Measurements from ENCODE around the gene ENSA.
"Not testable (repeated sequence)": the region's sequence is repeated elsewhere in the genome, so short reads cannot be mapped to it uniquely, and the experiment has no call there.

ENSA gene

DNA sequence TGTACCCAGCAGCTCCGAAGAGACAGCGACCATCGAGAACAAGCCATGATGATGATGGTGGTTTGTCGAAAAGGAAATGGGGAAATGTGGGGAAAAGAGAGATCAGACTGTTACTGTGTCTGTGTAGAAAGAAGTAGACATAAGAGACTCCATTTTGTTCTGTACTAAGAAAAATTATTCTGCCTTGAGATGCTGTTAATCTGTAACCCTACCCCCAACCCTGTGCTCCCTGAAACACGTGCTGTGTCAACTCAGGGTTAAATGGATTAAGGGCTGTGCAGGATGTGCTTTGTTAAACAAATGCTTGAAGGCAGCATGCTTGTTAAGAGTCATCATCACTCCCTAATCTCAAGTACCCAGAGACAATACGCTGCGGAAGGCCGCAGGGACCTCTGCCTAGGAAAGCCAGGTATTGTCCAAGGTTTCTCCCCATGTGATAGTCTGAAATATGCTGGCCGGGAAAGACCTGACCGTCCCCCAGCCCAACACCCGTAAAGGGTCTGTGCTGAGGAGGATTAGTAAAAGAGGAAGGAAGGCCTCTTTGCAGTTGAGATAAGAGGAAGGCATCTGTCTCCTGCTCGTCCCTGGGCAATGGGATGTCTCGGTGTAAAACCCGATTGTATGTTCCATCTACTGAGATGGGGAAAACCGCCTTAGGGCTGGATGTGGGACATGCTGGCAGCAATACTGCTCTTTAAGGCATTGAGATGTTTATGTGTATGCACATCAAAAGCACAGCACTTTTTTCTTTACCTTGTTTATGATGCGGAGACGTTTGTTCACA is 5.6 kb upstream of the ENSA start:
- DNase-seq, H3K36me3 Mint-ChIP-seq, H3K4me1 Mint-ChIP-seq, CTCF ChIA-PET, H3K27me3 Mint-ChIP-seq, H3K4me3 Mint-ChIP-seq, H3K27ac Mint-ChIP-seq, H3K9me3 Mint-ChIP-seq: not testable (repeated sequence)

- H3K4me1 Mint-ChIP-seq, result peaks cover 26% of the 10 kb centered on the region
- CTCF ChIA-PET, result interaction anchor here (0.9 to 3.6 kb wide), 6 partner anchors 8 to 345 kb away, joined by 3 to 58 read pairs (median 4); partner anchors contain the start of gene MCL1
- H3K27ac Mint-ChIP-seq, result no peak overlapping the region
Measured at GRCh38 chr1:150628766-150629114, 672 bp downstream of the ENSA start.

GRCh38 chr1:150627826-150628410 is 1.5 kb downstream of the ENSA start:
- no peak for DNase-seq
- H3K36me3 Mint-ChIP-seq, result peaks cover 43% of the 10 kb centered on the region
- CTCF ChIA-PET, result interaction anchor here (1.2 to 3.6 kb wide), 6 partner anchors 8 to 295 kb away, joined by 3 to 58 read pairs (median 4); no protein-coding TSS in a partner anchor
- no peak overlapping the region for H3K4me3 Mint-ChIP-seq
- H3K27me3 Mint-ChIP-seq, result no peaks in the 10 kb centered on the region
- H3K4me1 Mint-ChIP-seq, result peaks cover 34% of the 10 kb centered on the region
- H3K27ac Mint-ChIP-seq, result no peak overlapping the region
- H3K9me3 Mint-ChIP-seq, result no peaks in the 10 kb centered on the region

More at GRCh38 chr1:150628766-150629114, 672 bp downstream of the ENSA start:
- Mint-ChIP-seq H3K4me3 (no peak overlapping the region), H3K36me3 (peaks cover 39% of the 10 kb centered on the region), H3K27me3 (no peaks in the 10 kb centered on the region), H3K9me3 (no peaks in the 10 kb centered on the region)
- DNase-seq, result no peak

GRCh38 chr1:150626150-150626549 is 3.3 kb downstream of the ENSA start:
- Mint-ChIP-seq H3K4me1 (peaks cover 51% of the 10 kb centered on the region), H3K27me3 (no peaks in the 10 kb centered on the region), H3K9me3 (no peaks in the 10 kb centered on the region), H3K4me3 (no peak overlapping the region), H3K36me3 (peaks cover 54% of the 10 kb centered on the region), H3K27ac (peak overlapping the region; percentile 33)
- CTCF ChIA-PET, result interaction anchor here (1.5 to 1.6 kb wide), 2 partner anchors 54 to 65 kb away, joined by 5 to 13 read pairs; no protein-coding TSS in a partner anchor
- DNase-seq, result no peak

DNA sequence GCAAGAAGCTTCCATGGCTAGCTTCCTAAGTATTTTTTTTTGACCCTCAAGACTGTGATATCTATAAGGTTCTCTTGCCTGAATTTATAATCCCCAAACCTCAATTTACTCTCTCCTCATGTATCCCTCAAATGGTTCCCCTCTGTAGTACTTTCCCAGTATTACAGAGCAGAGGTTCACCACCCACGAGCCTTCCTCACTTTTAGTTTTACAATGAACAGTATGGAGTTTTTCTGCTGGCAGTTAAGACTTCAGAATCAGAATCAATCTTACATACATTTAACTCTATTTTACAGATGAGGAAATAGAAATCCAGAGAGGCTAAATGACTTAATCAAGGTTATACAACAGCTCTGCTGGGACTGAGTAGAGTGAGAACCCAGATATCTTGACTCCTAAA is 4.9 kb downstream of the ENSA start:
- CTCF ChIA-PET, result interaction anchor here (0.8 to 6.3 kb wide), 3 partner anchors 45 to 298 kb away, joined by 3 to 164 read pairs (median 4); partner anchors contain the start of gene MCL1
- DNase-seq, H3K4me3 Mint-ChIP-seq, H3K27ac Mint-ChIP-seq, H3K27me3 Mint-ChIP-seq, H3K9me3 Mint-ChIP-seq: not testable (repeated sequence)
- Mint-ChIP-seq H3K36me3 (peaks cover 58% of the 10 kb centered on the region), H3K4me1 (peaks cover 62% of the 10 kb centered on the region)

DNA sequence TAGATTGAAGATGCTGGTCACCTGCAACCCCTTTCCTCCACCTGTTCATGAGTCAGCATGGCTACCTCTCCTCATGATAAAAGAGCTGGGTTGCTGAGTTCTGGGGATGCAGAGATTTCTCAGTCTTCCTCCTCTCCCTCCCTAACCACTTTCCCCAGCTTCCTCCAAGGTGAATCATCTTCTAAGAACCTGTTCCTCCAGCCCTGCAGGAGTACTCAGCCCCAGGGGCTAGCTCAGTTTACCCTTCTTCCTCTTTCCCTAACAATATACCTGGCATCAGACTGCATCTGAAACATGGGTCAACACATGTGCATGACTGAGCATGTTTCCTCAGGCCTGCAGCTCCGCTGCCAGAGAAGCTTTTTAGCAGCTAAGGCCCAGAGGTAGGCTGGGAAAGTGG is 5.3 kb downstream of the ENSA start:
- peaks cover 62% of the 10 kb centered on the region for H3K4me1 Mint-ChIP-seq
- peaks cover 63% of the 10 kb centered on the region for H3K36me3 Mint-ChIP-seq
- CTCF ChIA-PET, result interaction anchor here (0.8 to 6.3 kb wide), 3 partner anchors 44 to 298 kb away, joined by 3 to 164 read pairs (median 4); partner anchors contain the start of gene MCL1
- H3K27me3 Mint-ChIP-seq, H3K27ac Mint-ChIP-seq, H3K4me3 Mint-ChIP-seq, H3K9me3 Mint-ChIP-seq, DNase-seq: not testable (repeated sequence)

- Mint-ChIP-seq H3K27ac (peak overlapping the region; percentile 78), H3K4me1 (peaks cover 58% of the 10 kb centered on the region), H3K27me3 (no peaks in the 10 kb centered on the region), H3K4me3 (no peak overlapping the region), H3K36me3 (peaks cover 57% of the 10 kb centered on the region), H3K9me3 (no peaks in the 10 kb centered on the region)
- CTCF ChIA-PET, result interaction anchor here (0.7 to 6.3 kb wide), 6 partner anchors 37 to 373 kb away, joined by 3 to 164 read pairs (median 3); partner anchors contain the start of gene MCL1
- DNase-seq, result no peak
Measured at GRCh38 chr1:150622303-150622975, 7.0 kb downstream of the ENSA start.

DNA sequence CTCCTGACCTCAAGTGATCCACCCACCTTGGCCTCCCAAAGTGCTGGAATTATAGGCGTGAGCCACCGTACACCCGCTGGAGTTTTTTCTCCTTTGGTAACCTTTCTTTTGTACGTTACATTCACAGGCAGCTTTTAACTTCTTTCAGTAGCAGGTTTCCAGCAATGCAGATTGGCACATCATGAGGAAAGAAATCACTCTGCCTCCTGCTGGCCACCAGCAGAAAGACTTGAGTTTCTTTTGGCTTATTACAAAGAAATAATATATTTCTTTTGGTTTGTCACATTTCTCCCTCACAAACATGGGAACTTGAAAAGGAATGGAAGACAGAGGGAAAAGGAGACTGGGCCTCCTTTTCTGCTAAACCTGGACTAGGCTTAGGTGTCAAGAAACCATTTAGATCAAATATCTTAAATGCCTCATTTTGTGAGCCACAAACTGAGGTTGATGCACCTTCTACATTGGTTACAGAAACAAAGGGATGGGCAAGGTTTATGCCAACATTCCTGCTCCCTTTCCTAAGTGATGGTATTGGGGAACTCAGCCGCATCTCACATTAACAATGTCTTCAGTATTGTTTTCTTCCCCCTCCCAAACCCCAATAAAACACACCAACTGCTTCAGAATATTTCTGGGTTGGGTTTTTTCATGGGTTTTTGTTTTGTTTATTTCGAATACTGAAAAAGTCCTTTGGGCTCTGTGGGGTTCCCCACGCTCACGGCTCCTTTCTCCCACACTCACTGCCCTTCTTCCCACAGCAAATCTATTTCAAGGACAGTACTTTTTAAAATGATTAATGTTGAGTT is 7.7 kb downstream of the ENSA start:
- Mint-ChIP-seq H3K4me3 (no peak overlapping the region), H3K27me3 (no peaks in the 10 kb centered on the region), H3K4me1 (peaks cover 60% of the 10 kb centered on the region), H3K36me3 (peaks cover 55% of the 10 kb centered on the region), H3K27ac (peak overlapping the region; percentile 78), H3K9me3 (no peaks in the 10 kb centered on the region)
- DNase-seq, result peak; percentile 77
- CTCF ChIA-PET, result interaction anchor here (0.7 to 6.3 kb wide), 9 partner anchors 8 to 374 kb away, joined by 3 to 164 read pairs (median 3); partner anchors contain the start of genes ENSA, MCL1 and SETDB1

DNA sequence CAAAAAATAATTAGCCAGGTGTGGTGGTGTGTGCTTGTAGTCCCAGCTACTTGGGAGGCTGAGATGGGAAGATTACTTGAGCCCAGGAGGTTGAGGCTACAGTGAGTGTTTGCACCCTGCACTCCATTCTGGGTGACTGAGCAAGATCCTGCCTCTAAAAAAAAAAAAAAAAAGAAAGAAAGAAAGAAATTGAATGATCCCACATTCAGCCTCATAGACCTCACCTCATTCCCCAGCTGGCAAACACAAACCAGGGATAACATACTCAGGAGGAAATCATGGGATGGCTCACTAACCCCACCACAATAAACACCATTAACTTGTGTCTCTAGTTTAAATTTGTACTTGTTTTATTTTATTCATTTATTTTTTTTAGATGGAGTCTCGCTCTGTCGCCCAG is 8.5 kb downstream of the ENSA start:
- H3K9me3 Mint-ChIP-seq, result no peaks in the 10 kb centered on the region
- CTCF ChIA-PET, result interaction anchor here (0.9 to 6.3 kb wide), 10 partner anchors 9 to 305 kb away, joined by 3 to 164 read pairs (median 7); partner anchors contain the start of genes ENSA, GOLPH3L, MCL1 and SETDB1
- peak overlapping the region; percentile 50 for H3K27ac Mint-ChIP-seq
- peaks cover 64% of the 10 kb centered on the region for H3K4me1 Mint-ChIP-seq
- H3K4me3 Mint-ChIP-seq, result no peak overlapping the region
- peaks cover 57% of the 10 kb centered on the region for H3K36me3 Mint-ChIP-seq
- no peak for DNase-seq
- H3K27me3 Mint-ChIP-seq, result no peaks in the 10 kb centered on the region

DNA sequence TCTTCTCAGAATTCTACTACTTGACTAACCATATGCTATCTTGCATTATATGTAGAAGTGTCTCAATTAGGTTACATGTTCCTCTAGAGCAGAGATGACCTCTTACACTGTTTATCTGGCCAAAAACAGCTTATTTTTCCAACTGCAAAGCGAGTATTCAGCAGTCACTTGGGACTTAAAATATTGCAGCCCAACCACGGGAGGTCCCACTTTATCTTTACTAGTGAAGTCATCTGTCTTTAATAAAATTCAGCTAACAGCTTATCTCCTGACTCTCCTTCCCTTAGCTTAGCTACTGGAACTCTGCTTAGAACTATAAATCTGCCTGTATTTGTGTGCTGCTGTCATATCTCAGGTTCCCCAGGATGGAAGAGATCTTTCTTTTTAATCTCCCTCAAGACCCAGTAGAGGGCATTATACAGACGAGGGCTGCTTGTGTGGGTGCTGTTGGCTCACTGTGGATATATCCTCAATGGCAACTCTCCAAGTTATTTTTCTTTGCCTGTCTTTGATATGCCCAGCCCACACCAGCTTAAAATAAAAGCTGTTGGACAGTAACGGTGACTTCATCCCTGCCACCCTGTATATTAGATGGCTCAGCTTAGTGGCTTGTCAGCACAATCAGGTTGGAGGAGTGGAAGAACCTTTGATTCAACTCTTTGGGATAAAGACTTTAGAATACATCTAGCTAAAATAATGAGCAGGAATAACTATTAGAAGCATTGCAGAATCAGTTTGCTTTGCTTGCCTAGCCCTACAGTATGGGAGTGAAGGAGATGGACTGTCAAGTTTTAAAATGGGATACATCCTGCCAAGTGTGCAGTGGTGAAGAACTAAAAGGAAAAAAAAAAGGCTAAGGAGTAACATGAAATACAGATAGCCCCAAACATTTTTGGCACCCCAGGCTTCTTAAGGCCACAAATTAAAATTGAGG is 9.6 kb downstream of the ENSA start:
- peaks cover 56% of the 10 kb centered on the region for H3K36me3 Mint-ChIP-seq
- DNase-seq, result no peak
- no peaks in the 10 kb centered on the region for H3K9me3 Mint-ChIP-seq
- H3K27me3 Mint-ChIP-seq, result no peaks in the 10 kb centered on the region
- H3K27ac Mint-ChIP-seq, result peak overlapping the region; percentile 63
- no peak overlapping the region for H3K4me3 Mint-ChIP-seq
- peaks cover 70% of the 10 kb centered on the region for H3K4me1 Mint-ChIP-seq
- CTCF ChIA-PET, result interaction anchor here (1.1 to 6.3 kb wide), 9 partner anchors 10 to 362 kb away, joined by 3 to 164 read pairs (median 7); partner anchors contain the start of genes ANXA9, ENSA, GOLPH3L and MCL1

DNA sequence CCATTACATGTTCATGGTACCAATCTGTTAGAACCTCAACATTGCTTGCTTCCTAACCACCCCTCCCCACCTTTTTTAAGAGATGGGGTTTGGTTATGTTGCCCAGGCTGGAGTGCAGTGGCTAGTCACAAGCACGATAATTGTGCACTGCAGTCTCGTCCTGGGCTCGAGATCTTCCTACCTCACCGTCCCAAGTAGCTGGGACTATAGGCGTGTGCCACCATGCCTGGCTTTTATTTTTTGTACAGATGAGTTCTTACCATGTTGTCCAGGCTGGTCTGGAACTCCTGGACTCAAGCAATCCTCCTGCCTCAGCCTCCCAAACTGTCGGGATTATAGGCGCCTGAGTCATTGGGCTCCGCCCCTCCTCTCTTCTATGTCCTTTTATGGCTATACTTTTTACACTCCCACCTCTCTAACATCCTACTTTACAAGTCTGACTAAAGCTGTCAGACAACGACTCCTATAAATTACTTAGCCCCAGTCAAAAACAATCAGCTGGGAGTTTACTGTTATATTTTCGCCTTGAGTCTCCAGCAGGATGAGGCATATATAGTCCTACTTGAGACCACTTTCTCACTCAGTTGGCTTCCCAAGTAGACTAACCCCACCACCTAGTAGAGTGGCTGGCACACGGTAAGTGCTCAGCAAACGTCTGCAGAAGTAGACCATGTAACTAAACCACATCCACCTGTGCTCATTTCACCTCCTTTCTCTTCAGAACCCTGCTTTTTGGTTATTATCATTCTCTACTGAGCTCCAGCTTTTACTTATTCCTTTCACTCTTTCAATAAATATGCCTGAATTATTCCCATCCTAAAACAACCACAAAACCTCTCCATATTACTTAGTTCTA is 13.8 kb downstream of the ENSA start:
- CTCF ChIA-PET, result interaction anchor here (0.5 to 6.9 kb wide), 4 partner anchors 12 to 58 kb away, joined by 3 to 56 read pairs (median 4); partner anchors contain the start of gene ENSA
- peak overlapping the region; percentile 22 for H3K27ac Mint-ChIP-seq
- no peaks in the 10 kb centered on the region for H3K9me3 Mint-ChIP-seq
- peaks cover 68% of the 10 kb centered on the region for H3K4me1 Mint-ChIP-seq
- H3K36me3 Mint-ChIP-seq, result peaks cover 41% of the 10 kb centered on the region
- no peak overlapping the region for H3K4me3 Mint-ChIP-seq
- no peaks in the 10 kb centered on the region for H3K27me3 Mint-ChIP-seq
- no peak for DNase-seq
